Glomerular visceral epithelial cell (primary cell): Measurements from ENCODE around the gene GPR132.
"Not testable (repeated sequence)": the region's sequence is repeated elsewhere in the genome, so short reads cannot be mapped to it uniquely, and the experiment has no call there.

ENCODE experiments used
- DNase-seq: peaks from one replicate; pipeline ENCODE4 v3.0.0-alpha.2; 2016; ENCODE audit errors: extremely low spot score

The GPR132 gene

GRCh38 chr14:105065280-105066228 lies at the start of gene GPR132:
TSS of gene GPR132 (minus strand) at chr14:105065430. CDS start at chr14:105055420, 10,010 bp downstream.
- peak; percentile 60 for DNase-seq

- not testable (repeated sequence) for DNase-seq
Measured at GRCh38 chr14:105109243-105109642, 44.0 kb upstream of the GPR132 start.

- no peak for DNase-seq
Measured at GRCh38 chr14:105108516-105108864, 43.3 kb upstream of the GPR132 start.

- DNase-seq = no peak
Measured at GRCh38 chr14:105107781-105108515, 42.7 kb upstream of the GPR132 start.

GRCh38 chr14:105107351-105107750 lies 42.1 kb upstream of the GPR132 start:
- DNase-seq = no peak

- no peak for DNase-seq
Measured at GRCh38 chr14:105105158-105105557, 39.9 kb upstream of the GPR132 start.

GRCh38 chr14:105102893-105103292 lies 37.7 kb upstream of the GPR132 start:
- no peak for DNase-seq

- DNase-seq = no peak
Measured at GRCh38 chr14:105102361-105102870, 37.2 kb upstream of the GPR132 start.

GRCh38 chr14:105100910-105101309 lies 35.7 kb upstream of the GPR132 start:
- no peak for DNase-seq

- no peak for DNase-seq
Measured at GRCh38 chr14:105099778-105100177, 34.5 kb upstream of the GPR132 start.

- no peak for DNase-seq
Measured at GRCh38 chr14:105098316-105098715, 33.1 kb upstream of the GPR132 start.

- no peak for DNase-seq
Measured at GRCh38 chr14:105097794-105098127, 32.5 kb upstream of the GPR132 start.

GRCh38 chr14:105096206-105096875 lies 31.1 kb upstream of the GPR132 start:
- no peak for DNase-seq

- DNase-seq = no peak
Measured at GRCh38 chr14:105095236-105095805, 30.1 kb upstream of the GPR132 start.

GRCh38 chr14:105094193-105094907 lies 29.1 kb upstream of the GPR132 start:
- DNase-seq = no peak

- DNase-seq = peak; percentile 86
Measured at GRCh38 chr14:105093431-105094192, 28.4 kb upstream of the GPR132 start.

GRCh38 chr14:105093038-105093430 lies 27.8 kb upstream of the GPR132 start:
- peak; percentile 71 for DNase-seq

- peak; percentile 57 for DNase-seq
Measured at GRCh38 chr14:105092171-105093037, 27.2 kb upstream of the GPR132 start.

GRCh38 chr14:105091517-105092170 lies 26.4 kb upstream of the GPR132 start:
- peak; percentile 94 for DNase-seq
